Measurements from ENCODE around the gene AOC3.

GRCh38 chr17:42833767-42834422 lies 17.1 kb upstream of the AOC3 start:
- no peak for TF ChIP-seq CTCF (conservative IDR thresholded peaks at IDR 0.05)
- no peak for TF ChIP-seq ZFX (IDR thresholded peaks at IDR 0.05)

All from C4-2B (cell line).